Thyroid gland (tissue), 4 donors: ENCODE data around the gene VASN. TPM values are rescaled to one million over a fixed set of nuclear protein-coding genes. Genes with fewer than 3 reads are reported as not detected.

ENCODE experiments used
- DNase-seq, 2 donors: peaks; one replicate each; pipeline ENCODE4 v3.0.0-alpha.2; 2019
- H3K27ac ChIP-seq, 3 donors: fragments of 200-600 bp; sonication (generic); 1 replicate in 2 of 3; 2 replicates in 1 of 3; pipeline ENCODE4 v1.5.1; 2016 to 2019; ENCODE audit warnings: mild to moderate bottlenecking in 1 of 3, moderate library complexity in 1 of 3
- H3K27me3 ChIP-seq: fragments of 200-600 bp; sonication (generic); one replicate; pipeline ENCODE4 v1.5.1; 2019
- H3K36me3 ChIP-seq, 2 donors: fragments of 200-600 bp; sonication (generic); one replicate each; pipeline ENCODE4 v1.5.1; 2016 to 2019
- H3K4me1 ChIP-seq, 2 donors: fragments of 200-600 bp; sonication (generic); one replicate each; pipeline ENCODE4 v1.5.1; 2017 to 2019
- H3K4me3 ChIP-seq, 3 donors: fragments of 200-600 bp; sonication (generic); replicated peaks in 1 of 3; 1 replicate in 2 of 3; 2 replicates in 1 of 3; pipeline ENCODE4 v1.5.1; 2016; ENCODE audit warnings: mild to moderate bottlenecking in 1 of 3
- H3K9me3 ChIP-seq: fragments of 200-600 bp; sonication (generic); one replicate; pipeline ENCODE4 v1.5.1; 2017
- POLR2A ChIP-seq, 2 donors: fragments of 450-650 bp; IDR thresholded peaks; one replicate each; pipeline ENCODE4 v1.6.1; 2017; ENCODE audit warnings: antibody characterized with exemption in 2 of 2, mild to moderate bottlenecking in 2 of 2, moderate library complexity in 1 of 2
- WGBS, 2 donors: methylation state at CpG; one replicate each; pipeline ENCODE4 v1.1.5; 2017; 5-methylcytosine and 5-hydroxymethylcytosine counted together
- intact Hi-C: fragments of 100-400 bp; cut with DNase I; formaldehyde crosslinking; loops from one replicate; pipeline ENCODE4 v1.15.1; 2023
- total RNA-seq, 4 donors: library from RNA; depleted of rRNA; stranded (reverse); fragments of >200 nt; gene quantifications; one replicate each; pipeline ENCODE4 v1.2.3, GENCODE V29; 2016
- TF ChIP-seq, protein P1 (sequence below), 6 experiments: fragments of 200-600 bp in 3 of 6; fragments of 450-650 bp in 3 of 6; sonication (generic) in 3 of 6; IDR thresholded peaks; one replicate each; pipeline ENCODE4 v1.5.1; 2016 to 2019; ENCODE audit warnings: antibody characterized with exemption in 6 of 6, mild to moderate bottlenecking in 2 of 6, inconsistent platforms in 1 of 6, moderate library complexity in 1 of 6

VASN gene
- total RNA-seq, 4 donors from 2014 or later: 21.9 to 47.0 (median 28.8) TPM

DNA sequence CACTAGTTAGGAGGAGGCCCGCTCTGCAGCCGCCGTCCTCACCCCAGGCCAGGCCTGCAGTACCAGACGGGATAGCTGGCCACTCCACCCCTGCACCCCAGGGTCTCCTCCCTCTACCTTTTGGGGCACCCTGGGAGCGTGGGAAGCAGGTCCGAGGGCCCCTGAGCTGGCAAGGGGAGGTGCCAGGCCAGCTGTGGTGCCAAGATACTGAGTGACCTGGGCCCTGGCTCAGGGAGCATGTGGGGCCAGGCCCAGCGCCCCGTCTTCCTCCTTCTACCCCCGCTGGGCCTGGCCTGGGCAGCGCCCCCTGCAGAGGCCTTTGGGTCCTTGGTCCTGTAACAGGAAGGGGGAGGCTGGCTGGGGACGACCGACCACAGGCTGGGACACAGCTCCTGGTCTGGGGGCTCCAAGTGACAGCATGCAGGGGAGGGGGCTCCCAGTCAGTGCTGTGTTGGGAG lies 33.5 kb upstream of the VASN start:
- Histone ChIP-seq H3K4me3 (no peak overlapping the region), H3K27me3 (no peaks in the 10 kb centered on the region), H3K27ac (no peak overlapping the region), H3K9me3 (no peaks in the 10 kb centered on the region), H3K36me3 (peaks cover 0 to 13% of the 10 kb centered on the region in 2 donors), H3K4me1 (peaks cover 3 to 8% of the 10 kb centered on the region in 2 donors)
- intact Hi-C loops: no loop called here
- no peak for DNase-seq
- TF ChIP-seq POLR2A (IDR thresholded peaks at IDR 0.05): no peak
- TF ChIP-seq, protein P1, sequence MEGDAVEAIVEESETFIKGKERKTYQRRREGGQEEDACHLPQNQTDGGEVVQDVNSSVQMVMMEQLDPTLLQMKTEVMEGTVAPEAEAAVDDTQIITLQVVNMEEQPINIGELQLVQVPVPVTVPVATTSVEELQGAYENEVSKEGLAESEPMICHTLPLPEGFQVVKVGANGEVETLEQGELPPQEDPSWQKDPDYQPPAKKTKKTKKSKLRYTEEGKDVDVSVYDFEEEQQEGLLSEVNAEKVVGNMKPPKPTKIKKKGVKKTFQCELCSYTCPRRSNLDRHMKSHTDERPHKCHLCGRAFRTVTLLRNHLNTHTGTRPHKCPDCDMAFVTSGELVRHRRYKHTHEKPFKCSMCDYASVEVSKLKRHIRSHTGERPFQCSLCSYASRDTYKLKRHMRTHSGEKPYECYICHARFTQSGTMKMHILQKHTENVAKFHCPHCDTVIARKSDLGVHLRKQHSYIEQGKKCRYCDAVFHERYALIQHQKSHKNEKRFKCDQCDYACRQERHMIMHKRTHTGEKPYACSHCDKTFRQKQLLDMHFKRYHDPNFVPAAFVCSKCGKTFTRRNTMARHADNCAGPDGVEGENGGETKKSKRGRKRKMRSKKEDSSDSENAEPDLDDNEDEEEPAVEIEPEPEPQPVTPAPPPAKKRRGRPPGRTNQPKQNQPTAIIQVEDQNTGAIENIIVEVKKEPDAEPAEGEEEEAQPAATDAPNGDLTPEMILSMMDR (IDR thresholded peaks at IDR 0.05): no peak
- 60 to 97% methylated on average over 1 to 8 of the region's 12 CpGs for WGBS, 2 donors

DNA sequence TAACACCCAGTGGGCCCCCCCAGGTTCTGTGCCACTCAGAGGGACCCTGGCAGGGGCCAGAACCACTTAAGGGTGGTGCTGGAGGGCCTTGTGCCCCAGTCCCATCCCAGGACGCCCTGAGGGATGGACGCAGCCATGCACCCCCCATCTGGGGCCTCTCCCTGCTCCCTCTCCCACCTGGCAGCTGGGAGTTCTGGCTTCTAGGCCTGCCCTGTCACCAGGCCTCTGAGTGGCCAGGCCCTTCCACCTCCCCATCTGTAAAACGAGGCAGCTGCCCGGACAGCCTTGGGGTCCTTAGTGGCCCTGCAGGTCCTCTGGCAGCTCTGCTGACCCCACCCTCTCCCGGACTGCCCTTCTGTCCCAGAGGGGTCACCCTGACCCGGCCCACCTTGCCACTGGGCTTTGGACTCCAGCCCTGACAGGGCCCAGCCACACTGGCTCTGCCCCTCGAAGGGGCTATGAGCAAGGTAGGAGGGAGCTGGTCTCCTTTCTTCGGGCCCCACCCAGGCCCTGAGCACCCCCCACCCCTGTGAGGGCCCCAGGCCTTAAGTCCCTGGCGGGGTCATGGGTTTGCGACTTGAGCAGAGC lies 32.8 kb upstream of the VASN start:
- Histone ChIP-seq H3K27me3 (no peaks in the 10 kb centered on the region), H3K36me3 (peaks cover 0 to 13% of the 10 kb centered on the region in 2 donors), H3K9me3 (no peaks in the 10 kb centered on the region), H3K27ac (no peak overlapping the region), H3K4me1 (peaks cover 3 to 8% of the 10 kb centered on the region in 2 donors), H3K4me3 (no peak overlapping the region)
- no peak for TF ChIP-seq POLR2A (IDR thresholded peaks at IDR 0.05)
- TF ChIP-seq, protein P1 (IDR thresholded peaks at IDR 0.05): no peak
- DNase-seq: no peak
- intact Hi-C loops: no loop called here
- 80 to 93% methylated on average over 4 of the region's 10 CpGs for WGBS, 2 donors

GRCh38 chr16:4339455-4339854 lies 32.2 kb upstream of the VASN start:
- Histone ChIP-seq H3K36me3 (peaks cover 0 to 13% of the 10 kb centered on the region in 2 donors), H3K4me1 (peaks cover 3 to 8% of the 10 kb centered on the region in 2 donors), H3K4me3 (no peak overlapping the region), H3K27me3 (no peaks in the 10 kb centered on the region), H3K27ac (no peak overlapping the region), H3K9me3 (no peaks in the 10 kb centered on the region)
- TF ChIP-seq, protein P1 (IDR thresholded peaks at IDR 0.05): no peak
- no peak for TF ChIP-seq POLR2A (IDR thresholded peaks at IDR 0.05)
- intact Hi-C loops: no loop called here
- DNase-seq: no peak
- WGBS, 2 donors: 80 to 83% methylated on average over 8 to 10 of the region's 10 CpGs

GRCh38 chr16:4339909-4340308 lies 31.7 kb upstream of the VASN start:
- Histone ChIP-seq H3K9me3 (no peaks in the 10 kb centered on the region), H3K4me1 (peaks cover 0 to 6% of the 10 kb centered on the region in 2 donors), H3K36me3 (peaks cover 0 to 13% of the 10 kb centered on the region in 2 donors), H3K4me3 (no peak overlapping the region), H3K27me3 (no peaks in the 10 kb centered on the region), H3K27ac (no peak overlapping the region)
- intact Hi-C loops: no loop called here
- TF ChIP-seq, protein P1 (IDR thresholded peaks at IDR 0.05): no peak
- no peak for TF ChIP-seq POLR2A (IDR thresholded peaks at IDR 0.05)
- WGBS, 2 donors: 62 to 83% methylated on average over 4 to 13 of the region's 14 CpGs
- no peak for DNase-seq

DNA sequence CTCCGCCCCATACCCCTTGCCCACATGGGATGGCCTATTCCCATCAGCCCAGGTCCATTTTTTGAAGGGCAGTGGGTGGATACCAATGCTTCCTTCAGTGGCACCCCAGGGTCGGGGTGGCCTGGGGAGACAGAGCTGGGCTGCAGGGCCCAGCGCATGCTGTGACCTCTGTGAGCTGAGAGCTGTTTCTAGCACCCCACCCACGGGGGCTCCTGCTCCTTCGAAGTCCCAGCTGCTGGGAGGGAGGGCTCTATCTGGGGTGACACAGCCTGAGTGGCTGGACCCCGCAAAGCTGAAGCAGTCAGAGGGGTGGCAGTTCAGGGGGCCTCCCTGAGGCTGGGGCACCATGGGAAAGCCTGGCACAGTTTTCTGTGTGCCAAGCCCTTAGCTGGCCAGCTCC lies 31.2 kb upstream of the VASN start:
- Histone ChIP-seq H3K36me3 (peaks cover 0 to 13% of the 10 kb centered on the region in 2 donors), H3K27me3 (no peaks in the 10 kb centered on the region), H3K9me3 (no peaks in the 10 kb centered on the region), H3K4me1 (peaks cover 0 to 7% of the 10 kb centered on the region in 2 donors), H3K4me3 (no peak overlapping the region), H3K27ac (no peak overlapping the region)
- DNase-seq: no peak
- 86 to 88% methylated on average over 1 to 2 of the region's 6 CpGs for WGBS, 2 donors
- intact Hi-C loops: no loop called here
- no peak for TF ChIP-seq POLR2A (IDR thresholded peaks at IDR 0.05)
- TF ChIP-seq, protein P1 (IDR thresholded peaks at IDR 0.05): no peak
